Endothelial cell of umbilical vein (primary cell): ENCODE measurements around the gene ENDOG.

Source experiments
- EZH2 ChIP-seq: IDR thresholded peaks from 2 replicates; pipeline ENCODE4 v1.6.1; 2012; ENCODE audit warnings: borderline replicate concordance, low read depth, mild to moderate bottlenecking, moderate library complexity, low read length, inconsistent platforms; ENCODE audit not compliant: severe bottlenecking
- TF ChIP-seq, protein P1 (sequence below), 2 donors: IDR thresholded peaks; 1 replicate in 1 of 2; 2 replicates in 1 of 2; pipeline ENCODE4 v1.5.1; 2011; ENCODE audit warnings: low read length in 2 of 2, mild to moderate bottlenecking in 2 of 2, moderate library complexity in 2 of 2, control low read depth in 1 of 2, inconsistent platforms in 1 of 2, low read depth in 1 of 2; ENCODE audit not compliant: insufficient read depth in 1 of 2; ENCODE audit errors: extremely low read depth in 1 of 2
- TF ChIP-seq, protein P2 (sequence below): IDR thresholded peaks from 2 replicates; pipeline ENCODE4 v1.6.1; 2011; ENCODE audit not compliant: insufficient read depth, insufficient read length

DNA sequence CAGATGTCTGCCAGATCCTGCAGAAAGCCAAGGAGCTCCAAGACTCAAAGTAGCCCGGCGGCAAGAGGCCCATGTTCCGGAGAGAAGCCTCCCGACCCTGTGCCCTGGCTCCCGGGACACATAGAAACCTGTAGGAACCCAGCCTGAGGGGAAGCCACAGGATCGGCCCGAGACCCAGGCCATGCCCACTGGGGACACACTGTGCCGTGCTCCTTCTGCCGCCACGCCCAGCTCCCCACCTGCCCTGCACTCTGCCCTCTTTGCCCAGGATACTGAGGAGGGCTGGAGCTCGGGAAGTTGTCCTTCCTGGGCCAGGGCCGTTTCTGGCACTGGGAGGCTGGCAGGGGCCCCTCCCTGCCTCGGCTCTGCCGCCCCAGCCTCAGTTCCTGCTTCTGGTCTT is 10.5 kb upstream of the ENDOG start:
- TF ChIP-seq, protein P1, sequence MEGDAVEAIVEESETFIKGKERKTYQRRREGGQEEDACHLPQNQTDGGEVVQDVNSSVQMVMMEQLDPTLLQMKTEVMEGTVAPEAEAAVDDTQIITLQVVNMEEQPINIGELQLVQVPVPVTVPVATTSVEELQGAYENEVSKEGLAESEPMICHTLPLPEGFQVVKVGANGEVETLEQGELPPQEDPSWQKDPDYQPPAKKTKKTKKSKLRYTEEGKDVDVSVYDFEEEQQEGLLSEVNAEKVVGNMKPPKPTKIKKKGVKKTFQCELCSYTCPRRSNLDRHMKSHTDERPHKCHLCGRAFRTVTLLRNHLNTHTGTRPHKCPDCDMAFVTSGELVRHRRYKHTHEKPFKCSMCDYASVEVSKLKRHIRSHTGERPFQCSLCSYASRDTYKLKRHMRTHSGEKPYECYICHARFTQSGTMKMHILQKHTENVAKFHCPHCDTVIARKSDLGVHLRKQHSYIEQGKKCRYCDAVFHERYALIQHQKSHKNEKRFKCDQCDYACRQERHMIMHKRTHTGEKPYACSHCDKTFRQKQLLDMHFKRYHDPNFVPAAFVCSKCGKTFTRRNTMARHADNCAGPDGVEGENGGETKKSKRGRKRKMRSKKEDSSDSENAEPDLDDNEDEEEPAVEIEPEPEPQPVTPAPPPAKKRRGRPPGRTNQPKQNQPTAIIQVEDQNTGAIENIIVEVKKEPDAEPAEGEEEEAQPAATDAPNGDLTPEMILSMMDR (IDR thresholded peaks at IDR 0.05; ENCODE audit: extremely low read depth in 1 of 2, insufficient read depth in 1 of 2, low read depth in 1 of 2, low read length in 2 of 2): no peak
- TF ChIP-seq, protein P2, sequence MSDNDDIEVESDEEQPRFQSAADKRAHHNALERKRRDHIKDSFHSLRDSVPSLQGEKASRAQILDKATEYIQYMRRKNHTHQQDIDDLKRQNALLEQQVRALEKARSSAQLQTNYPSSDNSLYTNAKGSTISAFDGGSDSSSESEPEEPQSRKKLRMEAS: no peak
- no peak for TF ChIP-seq EZH2
